Superior temporal gyrus (tissue), 1 donor: ENCODE results near the gene MED13.
A peak's percentile ranks its signal among the peaks of the same experiment; 100 is the strongest.
"Not testable (repeated sequence)": the region's sequence is repeated elsewhere in the genome, so short reads cannot be mapped to it uniquely, and the experiment has no call there.

Experiments
- DNase-seq: peaks from one replicate; pipeline ENCODE4 v3.0.0-alpha.2; 2016; ENCODE audit errors: extremely low spot score

Gene MED13

DNA sequence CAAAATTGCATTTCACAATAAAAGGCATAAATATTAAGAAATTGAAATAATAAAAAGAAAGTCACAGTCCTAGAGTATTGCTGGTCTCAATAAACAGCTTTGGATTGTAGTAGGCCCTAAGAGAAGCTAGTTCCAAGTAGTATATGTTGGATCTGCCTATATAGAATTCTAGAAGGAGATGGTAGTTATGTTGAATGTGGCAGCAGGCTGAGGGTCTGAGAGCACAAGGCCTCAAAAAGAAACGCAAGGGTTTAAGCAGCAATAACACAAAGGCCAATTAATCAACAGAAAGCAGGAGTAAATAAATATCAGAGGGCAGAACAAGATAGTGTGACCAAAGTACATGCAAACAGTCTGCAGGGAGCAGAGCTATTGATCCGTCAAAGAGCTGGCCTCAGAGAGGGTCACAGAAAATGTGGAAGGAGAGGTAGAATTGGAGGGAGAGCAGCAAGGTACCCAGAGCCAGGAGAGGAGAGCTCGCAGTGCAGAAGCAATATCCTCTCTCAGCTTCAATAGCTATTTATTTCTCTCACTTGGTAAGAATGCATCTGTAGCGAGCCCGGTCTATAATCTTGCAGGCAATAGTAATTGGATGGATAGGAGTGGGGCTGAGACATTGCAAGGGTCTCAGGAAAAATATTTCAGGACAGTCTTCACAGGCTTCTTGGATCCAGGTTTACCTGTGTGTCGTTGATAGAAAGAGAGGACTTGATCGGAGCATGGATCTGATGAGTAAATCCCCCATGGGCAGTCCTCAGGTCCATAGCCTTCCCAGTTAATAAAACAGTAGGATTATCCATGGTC lies 25.1 kb upstream of the MED13 start:
- no peak for DNase-seq

DNA sequence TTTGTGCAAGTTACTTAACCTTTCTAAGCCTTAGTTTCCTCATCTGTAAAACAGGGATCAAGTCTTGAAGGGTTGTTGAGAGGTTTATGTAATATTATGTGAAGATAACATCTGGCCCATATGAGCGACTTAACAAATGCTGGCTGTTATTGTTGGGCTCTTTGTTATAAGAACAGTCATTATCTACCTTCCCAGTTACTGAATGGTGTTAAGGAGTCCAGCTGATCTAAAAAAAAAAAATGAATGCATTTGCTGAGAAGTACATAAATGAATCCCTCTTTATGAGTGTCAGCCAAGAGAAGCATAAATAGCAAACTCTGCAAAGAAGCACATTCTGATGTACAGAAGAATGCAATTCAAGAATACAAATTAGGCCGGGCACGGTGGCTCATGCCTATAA lies 24.3 kb upstream of the MED13 start:
- DNase-seq: no peak

DNA sequence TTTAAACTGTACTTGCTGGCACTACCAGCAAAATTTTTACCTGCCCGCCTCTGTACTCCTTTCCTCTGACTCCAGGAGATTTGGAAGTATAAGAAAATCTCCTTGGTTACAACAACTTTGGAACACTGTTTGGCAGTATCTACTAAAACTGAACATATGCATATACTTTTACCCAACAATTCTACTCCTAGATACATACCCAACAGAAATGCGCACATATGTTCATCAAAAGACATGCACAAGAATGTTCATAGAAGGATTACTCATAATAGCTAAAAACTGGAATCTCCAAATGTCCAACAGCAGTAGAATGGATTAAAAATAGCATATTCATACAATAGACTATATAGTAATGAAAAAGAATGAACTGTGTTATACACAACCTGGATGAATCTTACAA lies 21.7 kb upstream of the MED13 start:
- no peak for DNase-seq

DNA sequence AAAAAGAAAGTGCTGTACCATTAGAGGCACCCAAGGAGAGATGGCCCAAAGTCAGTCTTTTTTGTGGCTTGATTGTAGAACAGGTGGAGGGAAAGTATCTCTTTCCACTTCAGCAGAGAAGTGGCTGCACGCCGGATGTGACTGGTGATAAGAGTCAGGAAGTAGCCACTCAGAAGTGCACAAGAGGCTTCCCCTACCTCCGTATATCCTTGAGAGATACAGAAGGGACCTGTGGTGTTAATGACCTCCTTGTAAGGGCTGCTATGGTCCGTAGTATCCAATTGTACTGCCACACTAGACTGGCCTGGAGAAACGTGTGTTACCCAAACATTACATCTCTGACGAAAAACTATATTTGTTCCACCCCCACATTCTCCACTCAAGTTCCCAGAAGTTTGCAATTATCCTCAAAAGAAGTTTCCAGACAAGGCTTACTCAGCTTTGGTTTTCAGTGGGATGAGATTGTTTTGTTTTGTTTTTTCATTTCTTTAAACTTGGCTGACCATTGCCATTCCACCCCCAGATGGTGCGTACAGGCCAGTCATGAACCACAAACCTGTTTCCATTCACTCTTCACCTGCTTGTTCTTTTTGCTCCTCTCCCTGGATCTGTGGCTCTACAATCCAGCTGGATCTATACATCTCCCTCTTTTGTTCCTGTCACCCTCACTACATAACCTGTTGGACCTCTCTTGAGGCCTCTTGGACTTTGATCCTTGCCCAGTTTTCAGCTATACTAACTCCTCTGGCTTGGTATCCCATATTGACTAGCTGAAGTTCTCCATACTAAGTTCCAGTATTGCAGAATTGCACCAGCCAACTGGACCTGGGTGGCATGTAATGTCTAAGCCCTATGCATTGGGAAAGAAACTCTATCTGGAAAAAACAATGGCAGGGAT lies 20.7 kb upstream of the MED13 start:
- no peak for DNase-seq

DNA sequence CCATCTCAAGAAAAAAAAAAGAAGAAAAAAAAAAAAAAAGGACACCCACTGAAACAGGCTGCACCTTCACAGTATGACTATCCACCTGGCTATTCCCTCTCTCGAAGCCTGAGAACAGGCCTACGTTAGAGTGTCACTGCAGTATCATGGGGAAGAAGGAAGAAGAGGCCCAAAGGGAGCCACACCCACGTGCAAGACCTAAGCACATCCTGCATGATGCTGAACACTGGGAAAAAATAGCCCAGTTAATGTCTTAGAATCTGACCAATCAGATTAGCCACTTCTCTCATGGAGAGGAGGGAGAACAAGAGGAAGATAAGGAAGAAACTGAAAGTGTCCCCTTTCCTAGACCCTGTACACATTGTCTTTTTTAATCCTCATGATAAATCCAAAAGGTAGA lies 19.5 kb upstream of the MED13 start:
- DNase-seq: no peak

DNA sequence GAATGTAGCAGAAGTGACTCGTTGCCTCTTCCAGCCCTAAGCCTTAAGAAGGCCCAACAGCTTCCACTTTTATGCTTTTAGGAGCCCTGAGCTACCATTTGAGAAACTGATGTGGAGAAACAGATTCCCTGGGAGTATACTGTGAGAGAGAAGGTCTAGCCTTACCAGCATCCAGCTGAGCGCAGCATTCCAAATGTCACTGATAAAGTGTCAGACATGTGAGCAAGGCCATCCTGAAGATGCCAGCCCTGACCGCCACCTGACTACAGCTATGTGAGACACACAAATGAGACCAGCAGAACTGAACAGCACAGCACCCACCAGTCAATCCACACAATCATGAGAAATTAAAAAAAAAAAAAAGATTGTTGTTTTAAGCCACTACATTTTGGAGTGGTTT lies 18.6 kb upstream of the MED13 start:
- no peak for DNase-seq

DNA sequence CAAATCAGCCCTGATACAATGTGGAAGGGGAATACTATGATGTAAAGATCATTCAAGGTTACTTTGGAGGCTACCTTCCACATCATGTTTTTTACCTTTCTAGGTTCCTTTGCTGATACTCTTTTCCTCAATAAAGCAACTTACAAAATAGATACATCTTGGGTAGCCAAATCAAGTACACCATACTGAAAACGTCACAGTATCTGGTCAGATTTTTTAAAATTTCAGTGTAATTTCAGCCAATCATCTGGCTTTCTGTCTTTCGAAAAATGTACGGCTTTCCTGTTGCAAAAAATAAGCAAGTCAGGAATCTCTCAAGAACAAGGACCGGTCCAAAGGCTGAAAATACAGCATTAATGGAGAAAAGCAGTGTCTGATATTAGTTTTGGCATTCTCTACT lies 15.6 kb upstream of the MED13 start:
- DNase-seq: no peak

DNA sequence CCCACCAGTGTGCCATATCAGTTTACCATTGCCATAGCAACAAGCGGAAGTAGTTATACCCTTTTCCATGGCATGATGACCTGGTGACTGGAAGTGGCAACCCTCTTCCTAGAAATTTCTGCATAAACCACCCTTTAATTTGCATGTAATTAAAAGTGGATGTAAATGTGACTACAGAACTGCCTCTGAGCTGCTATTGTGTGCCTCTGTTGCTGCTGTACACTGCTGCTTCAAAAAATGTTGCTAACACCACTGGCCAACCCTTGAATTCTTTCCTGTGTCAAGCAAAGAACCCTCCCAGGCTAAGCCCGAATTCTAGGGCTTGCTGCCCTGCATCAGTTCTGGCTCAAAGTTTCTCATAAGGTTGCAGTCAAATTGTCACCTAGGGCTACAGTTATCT lies 12.9 kb upstream of the MED13 start:
- DNase-seq: no peak

DNA sequence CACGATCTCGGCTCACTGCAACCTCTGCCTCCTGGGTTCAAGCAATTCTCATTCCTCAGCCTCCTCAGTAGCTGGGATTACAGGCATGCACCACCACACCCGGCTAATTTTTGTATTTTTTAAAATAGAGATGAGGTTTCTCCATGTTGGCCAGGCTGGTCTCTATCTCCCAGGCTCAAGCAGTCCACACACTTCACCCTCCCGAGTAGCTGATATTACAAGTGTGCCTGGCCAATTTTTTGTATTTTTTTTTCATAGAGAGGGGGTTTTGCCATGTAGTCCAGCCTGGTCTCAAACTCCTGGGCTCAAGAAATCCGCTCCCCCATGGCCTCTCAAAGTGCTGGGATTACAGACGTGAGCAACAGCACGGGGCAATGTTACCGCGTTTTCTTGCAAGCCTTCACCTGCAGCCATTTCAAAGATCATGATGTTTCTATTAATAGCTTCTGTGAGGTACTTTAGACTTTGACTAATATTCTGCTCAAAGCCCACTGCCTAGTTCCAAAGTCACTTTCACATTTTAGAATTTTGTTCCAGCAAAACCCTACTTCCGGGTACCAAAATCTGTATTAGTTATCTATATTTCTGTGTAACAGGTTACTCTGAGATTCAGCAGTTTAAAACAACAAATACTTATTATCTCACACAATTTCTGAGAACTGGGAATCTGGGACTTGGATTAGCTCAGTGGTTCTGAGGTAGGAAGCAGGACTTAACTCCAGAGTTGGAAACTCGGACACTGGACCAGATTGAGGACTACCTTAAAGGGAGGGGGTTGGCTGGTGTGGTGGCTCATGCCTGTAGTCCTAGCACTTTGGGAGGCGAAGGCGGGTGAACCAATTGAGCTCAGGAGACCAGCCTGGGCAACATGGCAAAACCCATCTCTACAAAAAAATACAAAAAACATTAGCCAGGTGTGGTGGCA lies 12.0 kb upstream of the MED13 start:
- DNase-seq: no peak

DNA sequence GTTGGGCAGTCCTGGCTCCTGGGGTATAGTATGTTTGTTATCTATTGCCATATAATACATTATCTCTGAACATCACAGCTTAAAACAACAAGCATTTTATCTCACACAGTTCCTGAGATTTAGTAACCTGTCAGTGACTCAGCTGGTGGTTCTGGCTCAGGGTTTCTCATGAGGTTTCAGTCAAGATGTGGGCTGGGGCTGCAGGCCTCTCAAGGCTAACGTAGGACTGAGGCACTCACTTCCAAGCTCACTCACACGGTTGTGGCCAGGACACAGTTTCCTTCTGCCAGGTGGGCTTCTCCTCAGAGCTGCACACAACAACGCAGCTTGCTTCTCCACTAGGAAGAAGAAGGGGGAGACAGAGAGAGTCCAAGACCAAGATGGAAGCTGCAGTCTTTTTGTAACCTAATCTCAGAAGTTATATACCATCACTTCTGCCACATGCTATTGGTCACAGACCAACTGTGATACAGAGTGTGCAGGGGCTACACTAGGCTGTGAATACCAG lies 10.3 kb upstream of the MED13 start:
- no peak for DNase-seq

DNA sequence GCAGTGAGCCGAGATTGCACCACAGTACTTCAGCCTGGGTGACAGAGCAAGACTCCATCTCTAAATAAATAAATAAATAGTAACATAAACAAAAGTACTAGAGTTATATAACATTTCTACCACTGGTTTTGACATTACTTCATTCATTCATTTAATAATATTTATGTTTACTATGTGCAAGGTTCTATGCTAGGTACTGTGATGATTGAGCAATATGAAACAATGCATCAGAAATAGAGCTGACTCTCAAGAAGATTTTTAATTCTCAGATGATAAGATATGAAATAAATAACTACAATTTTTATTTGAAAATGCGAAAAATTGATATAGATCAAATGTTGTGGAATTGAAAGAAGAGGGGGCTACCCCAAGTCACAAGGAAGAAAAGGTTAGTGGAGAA lies 8.9 kb upstream of the MED13 start:
- DNase-seq: no peak

DNA sequence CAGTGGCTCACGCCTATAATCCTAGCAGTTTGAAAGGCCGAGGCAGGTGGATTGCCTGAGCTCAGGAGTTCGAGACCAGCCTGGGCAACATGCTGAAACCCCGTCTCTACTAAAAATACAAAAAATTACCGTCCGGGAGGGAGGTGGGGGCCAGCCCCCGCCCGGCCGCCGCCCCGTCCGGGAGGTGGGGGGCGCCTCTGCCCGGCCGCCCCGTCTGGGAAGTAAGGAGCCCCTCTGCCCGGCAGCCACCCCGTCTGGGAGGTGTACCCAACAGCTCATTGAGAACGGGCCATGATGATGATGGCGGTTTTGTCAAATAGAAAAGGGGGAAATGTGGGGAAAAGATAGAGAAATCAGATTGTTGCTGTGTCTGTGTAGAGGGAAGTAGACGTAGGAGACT lies 7.8 kb upstream of the MED13 start:
- DNase-seq: not testable (repeated sequence)

DNA sequence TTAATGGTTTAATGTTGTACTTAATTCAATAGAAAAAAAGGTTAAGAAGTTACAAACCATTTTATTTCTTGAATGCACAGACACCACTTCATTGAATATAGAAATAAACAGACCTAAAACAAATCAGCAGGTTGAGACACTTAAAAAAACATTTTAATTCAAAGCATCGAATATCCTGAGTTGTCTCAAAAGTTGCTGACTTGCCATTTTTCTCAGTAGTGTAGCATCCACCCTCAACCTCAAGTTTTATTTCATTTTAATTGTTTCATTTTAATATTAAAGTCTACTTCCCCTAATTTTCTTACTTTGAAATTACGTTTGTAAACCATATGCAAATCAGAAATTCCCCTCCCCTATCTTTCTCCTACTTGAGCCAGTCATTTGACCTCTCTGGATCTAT lies 5.8 kb upstream of the MED13 start:
- DNase-seq: no peak

DNA sequence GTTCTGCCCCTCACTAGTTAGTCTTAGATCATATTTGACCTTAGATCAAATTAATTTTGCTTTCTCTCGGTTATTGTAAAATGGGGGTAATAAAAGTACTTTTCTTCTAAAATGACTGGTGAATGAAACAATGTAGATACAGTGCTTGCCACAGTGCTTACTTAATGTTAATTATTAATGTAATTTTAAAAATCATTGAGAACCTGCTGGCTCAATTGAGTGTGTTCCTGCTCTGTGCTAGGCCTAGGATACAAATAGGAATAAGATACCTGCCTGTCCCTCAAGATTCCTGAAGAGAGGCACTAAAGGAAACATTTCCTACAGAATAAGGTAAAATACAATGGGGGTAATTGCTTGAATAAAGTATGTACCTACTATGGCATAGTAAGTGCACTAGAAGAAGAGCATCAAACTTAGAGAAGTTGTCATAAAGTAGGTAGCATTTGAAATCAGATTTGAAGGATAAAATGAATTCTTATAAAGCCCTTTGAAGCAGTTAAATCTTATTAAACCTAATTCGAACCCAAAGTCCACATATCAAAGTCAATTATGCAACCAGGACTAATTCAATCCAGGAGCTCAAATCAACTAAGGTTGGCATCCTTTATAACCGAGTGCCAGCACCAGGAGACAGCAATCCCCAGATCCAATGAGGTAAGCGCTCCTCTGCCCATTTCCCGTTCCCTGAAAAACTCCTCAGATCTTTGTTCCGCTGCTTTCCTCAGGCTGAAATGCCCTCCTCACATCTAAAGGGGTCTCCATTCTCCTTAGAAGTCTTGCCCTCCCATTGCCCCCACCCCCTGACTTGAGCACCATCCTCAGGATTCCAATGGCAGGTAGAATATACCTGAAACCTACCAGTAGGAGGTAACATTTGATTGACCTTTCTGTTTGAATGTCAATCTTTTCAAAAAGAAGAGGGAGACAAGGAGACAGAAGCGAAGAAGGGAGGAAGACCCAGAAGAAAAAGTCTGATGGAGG lies 2.4 kb upstream of the MED13 start:
- DNase-seq: no peak

DNA sequence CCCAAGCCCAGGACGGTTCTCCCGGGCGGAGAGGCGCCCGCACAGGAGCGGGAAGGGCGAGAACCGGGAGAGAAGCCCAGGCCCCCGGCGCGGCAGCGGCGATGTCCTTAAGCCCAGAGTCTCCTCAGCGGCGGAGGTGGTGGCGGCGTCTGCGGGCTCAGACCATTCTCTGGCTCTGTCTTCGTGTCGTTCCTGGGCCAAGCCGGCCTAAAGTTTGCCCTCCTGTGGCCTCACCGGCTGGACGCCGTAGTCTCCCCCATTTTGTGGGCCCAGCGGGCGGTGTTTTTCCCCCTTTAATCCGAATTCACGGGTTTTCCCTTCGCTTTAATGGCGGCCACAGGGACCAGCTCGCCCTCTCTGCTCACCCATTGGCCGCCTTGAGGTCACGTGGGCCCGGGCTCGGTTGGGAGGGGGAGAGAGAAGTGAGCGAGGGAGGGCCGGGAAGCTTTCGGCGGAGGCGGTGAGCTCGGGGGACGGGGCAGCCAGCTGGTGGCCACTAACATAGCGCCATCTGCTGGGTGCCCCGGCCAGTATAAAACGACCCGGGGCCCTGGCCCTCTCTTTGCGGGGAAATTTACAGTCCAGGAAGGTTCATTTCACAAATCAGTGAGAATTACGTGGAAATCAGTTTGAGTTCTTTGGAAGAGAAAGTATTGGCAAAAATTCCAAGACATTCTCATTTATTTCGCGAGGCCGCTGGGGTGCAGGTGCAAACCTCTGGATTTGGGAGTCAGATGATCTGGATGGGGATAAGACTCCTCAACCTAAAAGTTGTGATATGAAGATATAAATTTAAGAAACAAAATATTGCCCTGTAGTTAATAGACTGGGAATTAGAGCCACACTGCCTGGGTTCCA lies 762 bp upstream of the MED13 start:
- peak; percentile 98 for DNase-seq

DNA sequence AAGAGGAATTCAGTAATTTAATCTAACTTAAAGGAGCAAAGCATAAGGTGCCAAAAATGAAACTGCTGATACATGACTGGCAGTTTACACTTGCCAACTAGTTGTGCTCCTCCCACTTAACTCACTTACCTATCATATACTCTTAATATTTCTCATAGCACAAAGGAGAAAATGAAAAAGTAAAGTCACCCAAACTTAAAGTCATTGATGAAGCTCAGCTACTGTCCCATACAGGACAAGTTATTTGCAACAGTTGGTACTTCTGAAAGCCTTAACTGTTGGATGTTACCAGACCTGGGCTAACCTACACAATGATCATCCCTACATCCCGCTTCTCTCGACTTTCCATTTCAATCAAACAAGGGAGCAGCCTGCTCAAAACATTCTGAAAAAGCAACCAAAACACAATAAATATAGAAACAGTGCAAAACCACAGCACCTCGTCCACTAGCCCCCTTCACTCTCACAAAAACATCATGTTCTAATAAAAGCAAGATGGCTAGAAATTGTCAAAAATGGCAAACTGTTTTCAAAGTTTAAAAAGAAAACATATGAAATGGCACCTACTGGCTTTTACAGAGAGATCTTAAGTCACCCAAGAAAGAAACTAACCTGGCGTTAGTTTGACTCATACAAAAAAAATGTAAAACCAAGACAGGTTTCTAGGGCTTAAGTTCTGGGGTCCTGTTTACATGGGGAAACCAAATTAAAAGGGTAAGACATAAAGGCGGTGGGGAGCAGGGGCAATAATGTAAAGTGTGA lies 868 bp downstream of the MED13 start:
- no peak for DNase-seq

DNA sequence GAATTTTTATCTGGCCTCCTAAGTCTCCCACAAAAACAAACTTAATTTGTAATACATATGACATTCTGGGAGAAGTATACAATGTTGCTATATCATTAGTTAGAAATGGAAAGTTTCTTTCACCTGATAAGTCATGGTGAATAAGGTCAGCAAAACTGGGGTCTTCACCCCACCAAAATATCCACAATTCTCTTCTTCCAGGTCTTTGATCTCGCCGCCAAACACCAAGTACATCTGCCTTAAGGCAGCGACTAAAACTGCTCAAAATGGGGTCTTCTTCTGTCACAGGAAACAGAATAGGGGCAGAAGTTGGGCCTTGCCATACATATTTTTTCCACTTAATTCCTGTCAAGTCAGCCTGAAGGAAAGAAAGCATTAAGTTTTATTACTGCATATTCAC lies 2.1 kb downstream of the MED13 start:
- DNase-seq: no peak

DNA sequence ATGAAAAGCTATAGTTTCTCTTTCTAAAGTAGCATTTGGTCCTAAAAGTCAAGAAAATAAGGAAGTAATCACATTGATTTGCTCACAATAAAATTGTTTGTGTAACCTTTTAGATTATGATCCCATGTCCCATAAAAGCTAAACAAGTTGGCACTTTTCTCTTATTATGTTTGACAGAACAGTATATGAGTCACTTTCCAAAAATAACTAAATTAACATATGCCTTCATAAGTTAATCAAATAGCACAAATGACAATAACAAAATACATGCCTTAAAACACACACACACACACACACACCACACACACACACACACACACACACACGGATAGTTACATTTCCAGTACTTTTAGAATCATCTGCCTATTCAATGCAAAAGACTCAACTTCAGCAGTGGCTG lies 2.8 kb downstream of the MED13 start:
- no peak for DNase-seq

DNA sequence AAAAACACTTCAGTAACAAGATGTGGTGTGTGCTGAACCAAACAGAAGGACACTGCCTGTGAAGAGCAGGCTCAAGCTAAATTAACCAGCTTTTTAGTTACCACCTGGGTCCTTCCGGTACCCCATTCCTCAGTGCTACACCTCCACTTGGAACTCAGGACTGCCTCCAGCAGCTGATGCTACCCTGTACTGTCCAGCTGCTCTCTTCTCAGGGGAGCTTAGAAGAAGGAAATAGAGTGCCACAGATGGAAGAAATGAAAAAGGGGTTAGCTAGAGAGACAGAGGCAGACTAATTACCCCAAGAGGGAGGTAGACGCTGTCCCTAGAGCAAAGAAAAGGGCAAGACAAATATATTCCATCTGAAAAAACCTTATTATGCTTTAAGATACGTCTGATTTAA lies 5.7 kb downstream of the MED13 start:
- no peak for DNase-seq
